Measurements from ENCODE around the gene FKBP14. TPM values are rescaled to one million over a fixed set of nuclear protein-coding genes. Genes with fewer than 3 reads are reported as not detected.

The FKBP14 gene
- total and polyA plus RNA-seq, 9 of the 15 experiments (the other 6 are each of a cell fraction or from before 2014, with no cell fraction given) = 5.3 to 27.9 (median 14.3) TPM

- Histone ChIP-seq H3K27ac (ENCODE audit: extremely low read depth, low read depth, low read length) (no peak overlapping the region), H3K9me3 (replicated peaks; ENCODE audit: control insufficient read depth, insufficient read depth, low read depth, low read length) (no peaks in the 10 kb centered on the region), H3K79me2 (ENCODE audit: control insufficient read depth, insufficient read depth, low read length) (no peaks in the 10 kb centered on the region), H2AFZ (ENCODE audit: low read depth, low read length) (no peak overlapping the region), H3K4me1 (replicated peaks in 1 of 2; ENCODE audit: control insufficient read depth in 2 of 2, insufficient read depth in 2 of 2, low read length in 2 of 2) (peaks cover 0 to 4% of the 10 kb centered on the region in 2 experiments; a peak in 2 of 5 replicates), H3K9me1 (ENCODE audit: control insufficient read depth, insufficient read depth, low read length) (no peaks in the 10 kb centered on the region), H3K4me3 (no peak overlapping the region), H3K27me3 (ENCODE audit: control insufficient read depth in 2 of 2, insufficient read depth in 2 of 2, low read length in 2 of 2) (no peaks in the 10 kb centered on the region), H3K9ac (ENCODE audit: insufficient read depth in 1 of 2, low read depth in 2 of 2, low read length in 2 of 2) (no peak overlapping the region), H3K36me3 (ENCODE audit: control insufficient read depth, insufficient read depth, low read length) (peaks cover 35% of the 10 kb centered on the region), H4K20me1 (replicated peaks; ENCODE audit: control insufficient read depth, insufficient read depth, low read length) (no peaks in the 10 kb centered on the region), H3K4me2 (ENCODE audit: insufficient read depth, low read length) (no peak overlapping the region)
- BruUV-seq (replicated peaks) = no TSS peak
- ATAC-seq (no peak), FAIRE-seq (no peak), DNase-seq (ENCODE audit: extremely low read depth in 1 of 4, low spot score in 3 of 4) (no peak)
- TF ChIP-seq RFX7 (CRISPR knock-in tag; IDR thresholded peaks at IDR 0.05) (no peak), RBM25 (IDR thresholded peaks at IDR 0.05; ENCODE audit: low read depth, low read length, severe bottlenecking) (no peak), NFE2L1 (tag; IDR thresholded peaks at IDR 0.05; ENCODE audit: borderline replicate concordance, low read depth) (no peak), ZNF436 (CRISPR knock-in tag; IDR thresholded peaks at IDR 0.05) (no peak), SP1 (CRISPR knock-in tag; IDR thresholded peaks at IDR 0.05) (no peak), SMARCC2 (IDR thresholded peaks at IDR 0.05; ENCODE audit: low read depth) (no peak), GATA2 (CRISPR knock-in tag; IDR thresholded peaks at IDR 0.05) (no peak)
- CTCF ChIA-PET (ENCODE audit: low intra/inter-chr PET ratio) = no interaction called here
- 41% methylated on average over 2 of the region's 2 CpGs for WGBS (ENCODE audit: insufficient coverage, low coverage, missing lambda C conversion rate)
- in situ Hi-C loops (cut with MboI) = no loop called here
- intact Hi-C loops (cut with micrococcal nuclease) = no loop called here
- POLR2A ChIA-PET = interaction anchor here (0.6 to 1.0 kb wide), 4 partner anchors 10 to 479 kb away, joined by 3 to 6 read pairs (median 4); no protein-coding TSS in a partner anchor
Measured at GRCh38 chr7:30047124-30047523, 20.6 kb upstream of the FKBP14 start.
